ENCODE measurements around the gene FAM240A. TPM values are rescaled to one million over a fixed set of nuclear protein-coding genes. Genes with fewer than 3 reads are reported as not detected.

FAM240A gene
- total RNA-seq, 1 experiment from 2014 or later, result not detected

DNA sequence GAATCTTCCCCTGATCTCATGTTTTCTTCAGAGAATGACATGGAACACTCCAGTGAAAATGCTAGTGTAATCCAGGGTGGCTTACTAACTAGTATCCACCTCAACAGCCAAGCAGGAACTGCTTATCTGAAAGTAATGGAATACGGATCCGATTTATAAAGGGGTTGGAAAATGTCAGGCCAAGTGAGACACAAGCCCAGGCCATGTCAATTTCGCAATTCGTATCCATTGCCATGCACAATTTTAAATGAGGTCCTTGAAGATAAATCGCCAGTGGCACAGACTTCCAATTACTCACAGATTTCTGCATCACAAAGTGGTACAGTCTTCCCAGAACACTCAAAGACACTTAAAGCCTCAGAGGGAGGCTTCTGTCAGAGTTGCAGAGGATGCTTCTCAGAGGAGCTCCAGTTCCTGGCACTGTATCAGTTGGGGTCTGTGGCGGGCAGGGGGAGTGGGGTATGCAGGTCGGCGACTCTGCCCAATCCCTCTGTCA is 16.5 kb upstream of the FAM240A start:
- BruUV-seq (replicated peaks), result no TSS peak
- Histone ChIP-seq H3K4me2 (ENCODE audit: low read length) (no peak overlapping the region), H3K4me3 (replicated peaks in 1 of 2; ENCODE audit: low read depth in 1 of 2, low read length in 2 of 2) (no peak overlapping the region), H3K27me3 (ENCODE audit: insufficient read depth, low read length) (no peaks in the 10 kb centered on the region), H4K20me1 (ENCODE audit: insufficient read depth) (no peaks in the 10 kb centered on the region), H3K9ac (ENCODE audit: low read length) (no peak overlapping the region), H3K79me2 (ENCODE audit: insufficient read depth, low read length) (no peaks in the 10 kb centered on the region), H3K9me3 (ENCODE audit: control insufficient read depth in 1 of 2, insufficient read depth in 1 of 2, low read depth in 1 of 2, low read length in 2 of 2) (no peaks in the 10 kb centered on the region), H3K36me3 (ENCODE audit: control insufficient read depth in 1 of 2, insufficient read depth in 2 of 2, low read length in 2 of 2) (no peaks in the 10 kb centered on the region), H2AFZ (ENCODE audit: low read depth, low read length, poor library complexity, severe bottlenecking) (no peak overlapping the region), H3K9me2 (ENCODE audit: insufficient read depth) (no peaks in the 10 kb centered on the region), H3K4me1 (ENCODE audit: control insufficient read depth in 1 of 2, insufficient read depth in 2 of 2, low read length in 2 of 2) (no peaks in the 10 kb centered on the region), H3K27ac (ENCODE audit: low read depth, low read length) (no peak overlapping the region)
- CTCF ChIA-PET, result no interaction called here
- TF ChIP-seq EGR1 (IDR thresholded peaks at IDR 0.05; ENCODE audit: low read depth) (no peak), EZH2phosphoT487 (IDR thresholded peaks at IDR 0.05; ENCODE audit: borderline replicate concordance) (no peak), EZH2 (IDR thresholded peaks at IDR 0.05) (no peak), POLR2AphosphoS5 (IDR thresholded peaks at IDR 0.05; ENCODE audit: low read depth, low read length) (no peak), ZFX (IDR thresholded peaks at IDR 0.05) (no peak)
- TF ChIP-seq, protein P1, sequence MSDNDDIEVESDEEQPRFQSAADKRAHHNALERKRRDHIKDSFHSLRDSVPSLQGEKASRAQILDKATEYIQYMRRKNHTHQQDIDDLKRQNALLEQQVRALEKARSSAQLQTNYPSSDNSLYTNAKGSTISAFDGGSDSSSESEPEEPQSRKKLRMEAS (IDR thresholded peaks at IDR 0.05), result no peak
- TF ChIP-seq, protein P2, sequence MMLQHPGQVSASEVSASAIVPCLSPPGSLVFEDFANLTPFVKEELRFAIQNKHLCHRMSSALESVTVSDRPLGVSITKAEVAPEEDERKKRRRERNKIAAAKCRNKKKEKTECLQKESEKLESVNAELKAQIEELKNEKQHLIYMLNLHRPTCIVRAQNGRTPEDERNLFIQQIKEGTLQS (IDR thresholded peaks at IDR 0.05), result no peak
- DNase-seq (ENCODE audit: low read depth, low spot score) (no peak), ATAC-seq (no peak)
- intact Hi-C loops (cut with micrococcal nuclease), result no loop called here
- RAD21 ChIA-PET (ENCODE audit: low non-redundant PET in 1 of 2, low total read pairs in 2 of 2, uncharacterized antibody in 2 of 2, unreplicated experiment in 2 of 2), result no interaction called here
- POLR2A ChIA-PET, result no interaction called here

DNA sequence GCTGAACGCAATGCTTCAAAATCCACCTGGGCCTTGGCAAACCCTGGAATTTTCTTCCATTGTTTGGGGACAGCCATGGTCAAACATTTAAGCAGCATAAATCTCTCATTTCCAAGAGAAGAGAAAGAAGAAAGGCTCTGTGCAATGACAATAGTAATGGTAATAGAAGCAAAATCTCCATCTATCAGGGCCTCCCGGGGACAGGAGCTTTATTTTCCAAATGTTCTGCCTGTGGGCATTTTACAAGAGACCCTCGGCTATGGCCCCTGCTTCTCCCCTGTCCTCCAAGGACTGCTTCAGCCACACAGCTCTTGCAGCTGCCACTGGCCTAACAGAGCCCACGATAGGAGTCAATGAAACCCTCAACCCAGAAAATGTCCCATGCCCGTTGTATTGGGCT is 12.7 kb upstream of the FAM240A start:
- ChIA-PET RAD21 (ENCODE audit: low non-redundant PET in 1 of 2, low total read pairs in 2 of 2, uncharacterized antibody in 2 of 2, unreplicated experiment in 2 of 2) (no interaction called here), CTCF (interaction anchor here (1.0 kb wide), 1 partner anchor 41 kb away, joined by 4 read pairs; no protein-coding TSS in a partner anchor), POLR2A (no interaction called here)
- no peaks in the 10 kb centered on the region for H3K79me2 ChIP-seq (ENCODE audit: insufficient read depth, low read length)
- H4K20me1 ChIP-seq (ENCODE audit: insufficient read depth), result no peaks in the 10 kb centered on the region
- no peaks in the 10 kb centered on the region for H3K9me3 ChIP-seq (ENCODE audit: control insufficient read depth in 1 of 2, insufficient read depth in 1 of 2, low read depth in 1 of 2, low read length in 2 of 2)
- H3K27ac ChIP-seq (ENCODE audit: low read depth, low read length), result no peak overlapping the region
- H3K4me3 ChIP-seq (replicated peaks in 1 of 2; ENCODE audit: low read depth in 1 of 2, low read length in 2 of 2), result no peak overlapping the region
- no peak overlapping the region for H3K9ac ChIP-seq (ENCODE audit: low read length)
- TF ChIP-seq EZH2 (IDR thresholded peaks at IDR 0.05) (no peak), POLR2A (IDR thresholded peaks at IDR 0.05; ENCODE audit: borderline replicate concordance, extremely low read depth, insufficient read depth, insufficient read length) (no peak), POLR2AphosphoS5 (IDR thresholded peaks at IDR 0.05; ENCODE audit: low read depth, low read length) (no peak), EZH2phosphoT487 (IDR thresholded peaks at IDR 0.05; ENCODE audit: borderline replicate concordance) (no peak), ZNF274 (IDR thresholded peaks at IDR 0.05; ENCODE audit: low read depth, low read length) (no peak), TCF7L2 (IDR thresholded peaks at IDR 0.05; ENCODE audit: borderline replicate concordance, extremely low read depth, insufficient read depth, insufficient read length) (no peak), CBX3 (IDR thresholded peaks at IDR 0.05; ENCODE audit: low read depth) (no peak), FOSL1 (IDR thresholded peaks at IDR 0.05; ENCODE audit: low read depth) (no peak)
- TF ChIP-seq, protein P1 (IDR thresholded peaks at IDR 0.05), result no peak
- TF ChIP-seq, protein P3, sequence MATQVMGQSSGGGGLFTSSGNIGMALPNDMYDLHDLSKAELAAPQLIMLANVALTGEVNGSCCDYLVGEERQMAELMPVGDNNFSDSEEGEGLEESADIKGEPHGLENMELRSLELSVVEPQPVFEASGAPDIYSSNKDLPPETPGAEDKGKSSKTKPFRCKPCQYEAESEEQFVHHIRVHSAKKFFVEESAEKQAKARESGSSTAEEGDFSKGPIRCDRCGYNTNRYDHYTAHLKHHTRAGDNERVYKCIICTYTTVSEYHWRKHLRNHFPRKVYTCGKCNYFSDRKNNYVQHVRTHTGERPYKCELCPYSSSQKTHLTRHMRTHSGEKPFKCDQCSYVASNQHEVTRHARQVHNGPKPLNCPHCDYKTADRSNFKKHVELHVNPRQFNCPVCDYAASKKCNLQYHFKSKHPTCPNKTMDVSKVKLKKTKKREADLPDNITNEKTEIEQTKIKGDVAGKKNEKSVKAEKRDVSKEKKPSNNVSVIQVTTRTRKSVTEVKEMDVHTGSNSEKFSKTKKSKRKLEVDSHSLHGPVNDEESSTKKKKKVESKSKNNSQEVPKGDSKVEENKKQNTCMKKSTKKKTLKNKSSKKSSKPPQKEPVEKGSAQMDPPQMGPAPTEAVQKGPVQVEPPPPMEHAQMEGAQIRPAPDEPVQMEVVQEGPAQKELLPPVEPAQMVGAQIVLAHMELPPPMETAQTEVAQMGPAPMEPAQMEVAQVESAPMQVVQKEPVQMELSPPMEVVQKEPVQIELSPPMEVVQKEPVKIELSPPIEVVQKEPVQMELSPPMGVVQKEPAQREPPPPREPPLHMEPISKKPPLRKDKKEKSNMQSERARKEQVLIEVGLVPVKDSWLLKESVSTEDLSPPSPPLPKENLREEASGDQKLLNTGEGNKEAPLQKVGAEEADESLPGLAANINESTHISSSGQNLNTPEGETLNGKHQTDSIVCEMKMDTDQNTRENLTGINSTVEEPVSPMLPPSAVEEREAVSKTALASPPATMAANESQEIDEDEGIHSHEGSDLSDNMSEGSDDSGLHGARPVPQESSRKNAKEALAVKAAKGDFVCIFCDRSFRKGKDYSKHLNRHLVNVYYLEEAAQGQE (IDR thresholded peaks at IDR 0.05; ENCODE audit: low read depth), result no peak
- no peak overlapping the region for H2AFZ ChIP-seq (ENCODE audit: low read depth, low read length, poor library complexity, severe bottlenecking)
- intact Hi-C loops (cut with micrococcal nuclease), result no loop called here
- ATAC-seq, result no peak
- H3K27me3 ChIP-seq (ENCODE audit: insufficient read depth, low read length), result no peaks in the 10 kb centered on the region
- no TSS peak for BruUV-seq (replicated peaks)
- no peaks in the 10 kb centered on the region for H3K9me2 ChIP-seq (ENCODE audit: insufficient read depth)
- H3K4me1 ChIP-seq (ENCODE audit: control insufficient read depth in 1 of 2, insufficient read depth in 2 of 2, low read length in 2 of 2), result no peaks in the 10 kb centered on the region
- H3K36me3 ChIP-seq (ENCODE audit: control insufficient read depth in 1 of 2, insufficient read depth in 2 of 2, low read length in 2 of 2), result no peaks in the 10 kb centered on the region
- no peak for DNase-seq (ENCODE audit: low read depth, low spot score)
- H3K4me2 ChIP-seq (ENCODE audit: low read length), result no peak overlapping the region
